Activated CD8-positive, alpha-beta memory T cell treated with anti-CD3 and anti-CD28 coated beads, Interleukin-2, amount 50 U/mL, for 1 hour (primary cell): Measurements from ENCODE around the gene RYR3.

Source experiments
- DNase-seq: peaks from one replicate; pipeline ENCODE4 v3.0.0-alpha.2; 2020; ENCODE audit errors: extremely low read depth

RYR3 gene

GRCh38 chr15:33320017-33320416 is 9.2 kb downstream of the RYR3 start:
- no peak for DNase-seq

- DNase-seq = no peak
Measured at GRCh38 chr15:33322091-33322490, 11.3 kb downstream of the RYR3 start.

- DNase-seq = no peak
Measured at GRCh38 chr15:33324609-33325008, 13.8 kb downstream of the RYR3 start.

GRCh38 chr15:33326908-33327307 is 16.1 kb downstream of the RYR3 start:
- DNase-seq = no peak

GRCh38 chr15:33328106-33328505 is 17.3 kb downstream of the RYR3 start:
- DNase-seq = no peak

- no peak for DNase-seq
Measured at GRCh38 chr15:33329457-33329856, 18.7 kb downstream of the RYR3 start.

GRCh38 chr15:33330931-33331330 is 20.2 kb downstream of the RYR3 start:
- DNase-seq = no peak

- DNase-seq = no peak
Measured at GRCh38 chr15:33341953-33342352, 31.2 kb downstream of the RYR3 start.

- DNase-seq = no peak
Measured at GRCh38 chr15:33343275-33343674, 32.5 kb downstream of the RYR3 start.

- no peak for DNase-seq
Measured at GRCh38 chr15:33344111-33344510, 33.3 kb downstream of the RYR3 start.

- DNase-seq = no peak
Measured at GRCh38 chr15:33344530-33344929, 33.8 kb downstream of the RYR3 start.

- DNase-seq = no peak
Measured at GRCh38 chr15:33354411-33354810, 43.6 kb downstream of the RYR3 start.

- no peak for DNase-seq
Measured at GRCh38 chr15:33357845-33358244, 47.1 kb downstream of the RYR3 start.

GRCh38 chr15:33358306-33358705 is 47.5 kb downstream of the RYR3 start:
- no peak for DNase-seq

- DNase-seq = no peak
Measured at GRCh38 chr15:33360886-33361285, 50.1 kb downstream of the RYR3 start.

GRCh38 chr15:33369941-33370622 is 59.3 kb downstream of the RYR3 start:
- DNase-seq = no peak

GRCh38 chr15:33370623-33371020 is 59.9 kb downstream of the RYR3 start:
- no peak for DNase-seq

- no peak for DNase-seq
Measured at GRCh38 chr15:33371159-33371558, 60.4 kb downstream of the RYR3 start.

GRCh38 chr15:33374226-33374914 is 63.6 kb downstream of the RYR3 start:
- no peak for DNase-seq

GRCh38 chr15:33375236-33375635 is 64.5 kb downstream of the RYR3 start:
- DNase-seq = no peak

- DNase-seq = no peak
Measured at GRCh38 chr15:33377204-33377603, 66.4 kb downstream of the RYR3 start.

GRCh38 chr15:33378866-33379480 is 68.2 kb downstream of the RYR3 start:
- no peak for DNase-seq

- no peak for DNase-seq
Measured at GRCh38 chr15:33380406-33380805, 69.6 kb downstream of the RYR3 start.
